ENCODE data around the gene KLF4. TPM values are rescaled to one million over a fixed set of nuclear protein-coding genes. Genes with fewer than 3 reads are reported as not detected.
A peak's percentile ranks its signal among the peaks of the same experiment; 100 is the strongest.
"Not testable (repeated sequence)": the region's sequence is repeated elsewhere in the genome, so short reads cannot be mapped to it uniquely, and the experiment has no call there.

Gene KLF4
- total RNA-seq, 1 donor from 2014 or later, result 28.0 TPM

DNA sequence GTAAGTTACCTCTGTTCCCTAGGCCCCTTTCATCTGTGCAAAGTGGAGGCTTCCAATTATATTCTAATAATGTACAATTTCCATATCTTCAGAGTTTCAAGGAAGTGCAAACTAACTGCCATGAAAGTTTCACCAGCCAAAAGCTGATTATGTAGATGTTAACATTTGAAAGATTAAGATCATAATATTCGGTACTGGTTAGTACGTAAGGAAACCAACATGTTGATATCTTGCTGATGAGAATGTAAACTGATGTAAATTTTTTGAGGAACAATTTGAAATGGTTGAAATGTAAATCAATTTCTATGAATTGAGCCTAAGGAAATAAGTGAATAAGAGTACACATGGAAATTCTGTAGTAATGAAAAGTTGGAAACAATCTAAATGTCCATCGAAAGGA, 12.9 kb upstream of the KLF4 start:
- H3K27ac ChIP-seq (replicated peaks), result no peak overlapping the region
- no peaks in the 10 kb centered on the region for H3K36me3 ChIP-seq
- no peaks in the 10 kb centered on the region for H3K27me3 ChIP-seq (ENCODE audit: low read depth)
- H3K9me3 ChIP-seq (replicated peaks), result no peaks in the 10 kb centered on the region
- intact Hi-C loops (cut with micrococcal nuclease), result no loop called here
- H3K4me3 ChIP-seq, result no peak overlapping the region
- DNase-seq, result no peak
- TF ChIP-seq, protein P1, sequence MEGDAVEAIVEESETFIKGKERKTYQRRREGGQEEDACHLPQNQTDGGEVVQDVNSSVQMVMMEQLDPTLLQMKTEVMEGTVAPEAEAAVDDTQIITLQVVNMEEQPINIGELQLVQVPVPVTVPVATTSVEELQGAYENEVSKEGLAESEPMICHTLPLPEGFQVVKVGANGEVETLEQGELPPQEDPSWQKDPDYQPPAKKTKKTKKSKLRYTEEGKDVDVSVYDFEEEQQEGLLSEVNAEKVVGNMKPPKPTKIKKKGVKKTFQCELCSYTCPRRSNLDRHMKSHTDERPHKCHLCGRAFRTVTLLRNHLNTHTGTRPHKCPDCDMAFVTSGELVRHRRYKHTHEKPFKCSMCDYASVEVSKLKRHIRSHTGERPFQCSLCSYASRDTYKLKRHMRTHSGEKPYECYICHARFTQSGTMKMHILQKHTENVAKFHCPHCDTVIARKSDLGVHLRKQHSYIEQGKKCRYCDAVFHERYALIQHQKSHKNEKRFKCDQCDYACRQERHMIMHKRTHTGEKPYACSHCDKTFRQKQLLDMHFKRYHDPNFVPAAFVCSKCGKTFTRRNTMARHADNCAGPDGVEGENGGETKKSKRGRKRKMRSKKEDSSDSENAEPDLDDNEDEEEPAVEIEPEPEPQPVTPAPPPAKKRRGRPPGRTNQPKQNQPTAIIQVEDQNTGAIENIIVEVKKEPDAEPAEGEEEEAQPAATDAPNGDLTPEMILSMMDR (IDR thresholded peaks at IDR 0.05; ENCODE audit: borderline replicate concordance), result no peak
- no peaks in the 10 kb centered on the region for H3K4me1 ChIP-seq

DNA sequence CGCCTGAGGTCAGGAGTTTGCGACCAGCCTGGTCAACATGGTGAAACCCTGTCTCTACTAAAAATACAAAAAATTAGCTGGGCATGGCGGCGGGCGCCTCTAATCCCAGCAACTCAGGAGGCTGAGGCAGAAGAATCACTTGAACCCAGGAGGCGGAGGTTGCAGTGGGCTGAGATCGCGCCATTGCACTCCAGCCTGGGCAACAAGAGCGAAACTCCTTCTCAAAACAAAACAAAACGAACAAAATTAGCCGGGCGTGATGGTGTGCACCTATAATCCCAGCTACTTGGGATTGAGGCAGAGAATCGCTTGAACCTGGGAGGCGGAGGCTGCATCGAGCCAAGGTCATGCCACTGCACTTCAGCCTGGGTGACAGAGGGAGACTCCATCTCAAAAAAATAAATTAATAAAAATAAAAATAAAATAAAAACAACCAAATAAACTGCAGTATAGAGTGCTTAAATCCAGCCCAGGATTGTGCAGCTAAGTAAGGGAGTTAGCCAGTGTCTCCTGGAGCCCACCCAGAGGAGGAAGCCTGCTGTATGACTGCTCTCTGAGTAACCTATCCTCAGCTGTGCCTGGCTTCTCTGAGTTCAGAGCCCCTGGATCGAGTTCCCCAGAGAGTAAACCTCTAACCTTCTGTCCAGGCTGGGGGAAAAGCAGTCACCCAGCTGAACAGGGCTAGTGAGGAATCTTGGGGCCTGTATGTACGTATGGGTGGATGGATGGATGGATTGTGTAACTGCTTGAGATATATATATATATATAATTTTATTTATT, 11.0 kb upstream of the KLF4 start:
- H3K27me3 ChIP-seq (ENCODE audit: low read depth); H3K9me3 ChIP-seq (replicated peaks); H3K4me3 ChIP-seq; H3K36me3 ChIP-seq; H3K27ac ChIP-seq (replicated peaks); intact Hi-C loops (cut with micrococcal nuclease); DNase-seq; H3K4me1 ChIP-seq: not testable (repeated sequence)

DNA sequence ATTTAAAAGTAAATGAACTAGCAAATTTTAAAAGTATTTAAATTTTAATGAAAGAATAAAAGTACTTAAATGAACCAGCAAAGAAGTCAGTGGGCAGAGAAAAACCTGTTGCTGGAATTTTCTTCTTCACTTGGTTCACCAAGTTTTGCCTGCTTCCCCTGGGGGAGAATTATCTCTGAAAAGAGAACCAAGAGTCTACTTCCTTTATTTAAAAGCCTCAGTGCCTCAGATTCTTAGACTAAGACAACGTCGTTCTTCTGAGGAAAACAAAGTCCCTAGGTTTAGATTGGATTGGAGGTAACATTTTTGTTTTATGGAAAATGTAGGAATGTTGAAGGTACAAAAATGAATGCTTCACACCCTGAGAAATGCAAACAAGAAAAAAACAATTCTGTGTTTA, 7.4 kb upstream of the KLF4 start:
- intact Hi-C loops (cut with micrococcal nuclease), result no loop called here
- Histone ChIP-seq H3K36me3 (no peaks in the 10 kb centered on the region), H3K27me3 (ENCODE audit: low read depth) (no peaks in the 10 kb centered on the region), H3K27ac (replicated peaks) (no peak overlapping the region), H3K4me3 (no peak overlapping the region), H3K4me1 (peaks cover 2% of the 10 kb centered on the region), H3K9me3 (replicated peaks) (no peaks in the 10 kb centered on the region)
- DNase-seq, result no peak
- TF ChIP-seq, protein P1 (IDR thresholded peaks at IDR 0.05; ENCODE audit: borderline replicate concordance), result no peak

DNA sequence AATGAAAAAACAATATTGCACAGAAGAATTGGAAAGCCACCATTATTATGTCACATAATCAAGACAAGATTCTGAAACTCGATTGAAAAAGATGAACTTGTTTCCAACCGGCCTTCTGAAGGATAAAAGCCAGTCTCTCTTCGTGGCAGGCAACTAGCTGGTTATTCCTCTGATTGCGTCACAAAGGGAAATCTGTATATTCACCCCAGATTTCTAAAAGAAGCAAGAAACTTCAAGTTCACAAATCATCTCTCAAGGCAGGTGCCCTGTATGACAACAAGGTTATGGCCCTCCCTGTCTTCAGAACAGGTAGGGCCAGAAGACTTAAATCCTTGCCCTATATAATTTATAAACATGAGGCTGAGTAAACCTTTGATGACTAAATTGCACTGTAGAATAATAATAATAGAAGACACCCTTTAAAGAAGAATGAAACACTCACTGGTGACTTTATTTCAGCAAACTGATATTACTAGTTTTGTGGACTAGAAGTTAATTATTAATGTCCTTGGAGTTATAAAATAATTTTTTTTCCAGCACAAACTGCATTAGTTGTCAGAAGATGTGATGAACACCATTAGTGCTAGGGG, 2.9 kb upstream of the KLF4 start:
- no peaks in the 10 kb centered on the region for H3K27me3 ChIP-seq (ENCODE audit: low read depth)
- TF ChIP-seq, protein P1 (IDR thresholded peaks at IDR 0.05; ENCODE audit: borderline replicate concordance), result no peak
- H3K27ac ChIP-seq (replicated peaks), result peak overlapping the region; percentile 98
- DNase-seq, result no peak
- intact Hi-C loops (cut with micrococcal nuclease), result no loop called here
- H3K4me3 ChIP-seq, result no peak overlapping the region
- H3K4me1 ChIP-seq, result peaks cover 44% of the 10 kb centered on the region
- H3K36me3 ChIP-seq, result peaks cover 3% of the 10 kb centered on the region
- no peaks in the 10 kb centered on the region for H3K9me3 ChIP-seq (replicated peaks)

DNA sequence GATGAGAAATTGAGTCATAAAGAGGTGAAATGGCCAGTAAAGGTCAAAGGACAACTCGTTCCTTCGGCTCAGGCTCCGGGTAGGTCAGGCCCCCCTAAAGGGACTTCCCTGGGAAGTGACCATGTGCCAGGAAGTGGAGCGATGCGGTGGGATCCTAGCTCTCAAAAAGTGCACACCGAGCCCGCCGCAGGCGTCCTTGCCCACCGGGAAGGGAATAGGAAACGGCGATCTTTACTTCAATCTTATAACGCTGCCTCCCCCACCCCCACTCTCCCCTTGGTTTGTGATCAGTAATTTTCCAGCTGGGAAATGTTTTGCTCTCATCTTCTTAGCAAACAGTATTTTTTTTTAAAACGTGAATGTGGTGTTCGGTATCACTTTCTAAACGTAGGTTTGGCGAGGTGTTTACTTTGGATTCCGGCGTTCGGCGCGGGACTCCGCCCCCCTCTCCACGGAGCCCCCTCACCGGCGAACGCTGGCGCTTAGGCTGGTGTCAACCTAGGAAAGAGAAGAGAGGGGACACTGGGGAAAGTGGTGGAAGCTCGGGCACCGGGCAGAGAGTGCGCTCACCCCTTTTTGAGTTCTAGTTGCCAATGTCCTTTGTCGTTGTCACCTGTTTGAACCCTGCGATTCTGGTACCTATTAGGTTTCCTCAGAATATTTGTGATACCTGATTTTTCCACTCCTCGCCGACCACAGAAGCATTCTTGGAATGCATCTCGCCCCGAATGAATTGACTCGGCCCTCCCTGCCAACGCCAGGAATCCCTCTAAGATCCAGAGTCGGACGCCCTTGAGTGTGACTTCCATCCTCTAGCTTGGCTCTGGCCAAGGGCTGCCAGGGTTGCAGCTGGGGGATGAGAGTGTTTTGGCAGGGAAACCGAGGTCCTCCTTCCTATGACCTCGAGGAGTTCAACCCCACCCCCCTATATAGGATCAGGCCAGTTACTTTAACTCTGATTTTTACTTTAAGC, 1.8 kb upstream of the KLF4 start:
- H3K4me1 ChIP-seq, result peaks cover 53% of the 10 kb centered on the region
- H3K4me3 ChIP-seq, result peak overlapping the region; percentile 77
- DNase-seq, result peak; percentile 34
- peaks cover 8% of the 10 kb centered on the region for H3K36me3 ChIP-seq
- no peaks in the 10 kb centered on the region for H3K9me3 ChIP-seq (replicated peaks)
- TF ChIP-seq, protein P1 (IDR thresholded peaks at IDR 0.05; ENCODE audit: borderline replicate concordance), result no peak
- intact Hi-C loops (cut with micrococcal nuclease), result no loop called here
- peak overlapping the region; percentile 98 for H3K27ac ChIP-seq (replicated peaks)
- no peaks in the 10 kb centered on the region for H3K27me3 ChIP-seq (ENCODE audit: low read depth)

DNA sequence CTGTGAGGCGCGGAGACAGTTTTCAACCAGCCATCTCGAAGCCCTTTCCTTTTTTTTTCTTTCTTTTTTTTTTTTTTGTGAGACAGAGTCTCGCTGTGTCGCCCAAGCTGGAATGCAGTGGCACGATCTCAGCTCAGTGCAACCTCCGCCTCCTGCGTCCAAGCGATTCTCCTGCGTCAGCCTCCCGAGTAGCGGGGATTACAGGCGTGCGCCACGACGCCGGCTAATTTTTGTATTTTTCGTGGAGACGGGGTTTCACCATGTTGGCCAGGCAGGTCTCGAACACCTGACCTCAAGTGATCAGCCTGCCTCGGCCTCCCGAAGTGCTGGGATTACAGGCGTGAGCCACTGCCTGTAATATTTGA, 1.0 kb upstream of the KLF4 start:
- H3K4me3 ChIP-seq, result peak overlapping the region; percentile 77
- peak overlapping the region; percentile 98 for H3K27ac ChIP-seq (replicated peaks)
- peaks cover 11% of the 10 kb centered on the region for H3K36me3 ChIP-seq
- H3K9me3 ChIP-seq (replicated peaks); H3K27me3 ChIP-seq (ENCODE audit: low read depth); intact Hi-C loops (cut with micrococcal nuclease): not testable (repeated sequence)
- DNase-seq, result peak; percentile 25
- peaks cover 56% of the 10 kb centered on the region for H3K4me1 ChIP-seq

Measured in left ventricle myocardium inferior (tissue), 1 donor.